Neural cell (in vitro differentiated cells): Measurements from ENCODE around the gene PIEZO1. TPM values are rescaled to one million over a fixed set of nuclear protein-coding genes. Genes with fewer than 3 reads are reported as not detected.

Experiments
- H2AFZ ChIP-seq: fragments of 200-600, 300-800 bp; sonication (generic), shearing (Covaris generic); 2 replicates; pipeline ENCODE4 v1.6.0; 2014; ENCODE audit warnings: low read depth, mild to moderate bottlenecking, antibody characterized with exemption, low read length, moderate library complexity
- H3F3A ChIP-seq: fragments of 200-600 bp; shearing (Covaris generic); 2 replicates; pipeline ENCODE4 v1.6.1; 2016; ENCODE audit warnings: mild to moderate bottlenecking, moderate library complexity, mixed read lengths, antibody characterized with exemption, low read length; ENCODE audit not compliant: insufficient read depth, poor library complexity, severe bottlenecking
- H3K27ac ChIP-seq: fragments of 200-600, 300-800 bp; sonication (generic), shearing (Covaris generic); 2 replicates; pipeline ENCODE4 v1.5.1; 2014; ENCODE audit warnings: mild to moderate bottlenecking, low read length, moderate library complexity
- H3K27me3 ChIP-seq: fragments of 300-800, 200-600 bp; sonication (generic), shearing (Covaris generic); 2 replicates; pipeline ENCODE4 v1.6.0; 2014; ENCODE audit warnings: mild to moderate bottlenecking, low read depth, low read length, moderate library complexity; ENCODE audit not compliant: insufficient read depth
- H3K36me3 ChIP-seq: fragments of 300-800, 200-600 bp; sonication (generic), shearing (Covaris generic); 2 replicates; pipeline ENCODE4 v1.5.1; 2014; ENCODE audit warnings: mild to moderate bottlenecking, antibody characterized with exemption, low read length, moderate library complexity; ENCODE audit not compliant: insufficient read depth
- H3K4me2 ChIP-seq: fragments of 300-800, 200-600 bp; sonication (generic), shearing (Covaris generic); 2 replicates; pipeline ENCODE4 v1.6.0; 2014; ENCODE audit warnings: mild to moderate bottlenecking, low read length
- H3K4me3 ChIP-seq: fragments of 300-800, 200-600 bp; sonication (generic), shearing (Covaris generic); 2 replicates; pipeline ENCODE4 v1.5.1; 2014; ENCODE audit warnings: mild to moderate bottlenecking, low read length, moderate library complexity
- H3K79me2 ChIP-seq: fragments of 200-600 bp; shearing (Covaris generic); replicated peaks from 2 replicates; pipeline ENCODE4 v1.6.0; 2014; ENCODE audit warnings: mild to moderate bottlenecking, low read length, moderate library complexity; ENCODE audit not compliant: insufficient read depth
- H3K9ac ChIP-seq: fragments of 300-800, 200-600 bp; sonication (generic), shearing (Covaris generic); 2 replicates; pipeline ENCODE4 v1.6.1; 2016; ENCODE audit warnings: mild to moderate bottlenecking, low read length, mixed read lengths
- H3K9me2 ChIP-seq: fragments of 200-600 bp; shearing (Covaris generic); 2 replicates; pipeline ENCODE4 v1.6.1; 2016; ENCODE audit warnings: mild to moderate bottlenecking, low read length, mixed read lengths; ENCODE audit not compliant: insufficient read depth
- H3K9me3 ChIP-seq: fragments of 200-600, 300-800 bp; sonication (generic), shearing (Covaris generic); 2 replicates; pipeline ENCODE4 v1.6.1; 2016; ENCODE audit warnings: mild to moderate bottlenecking, mixed run types, low read length, moderate library complexity, mixed read lengths
- H4K20me1 ChIP-seq: fragments of 200-600 bp; shearing (Covaris generic); 2 replicates; pipeline ENCODE4 v1.6.1; 2016; ENCODE audit warnings: mild to moderate bottlenecking, mixed run types; ENCODE audit not compliant: insufficient read depth
- CTCF ChIP-seq: fragments of 450-650 bp; IDR thresholded peaks from 2 replicates; pipeline ENCODE4 v1.5.1; 2014; ENCODE audit warnings: antibody characterized with exemption, mild to moderate bottlenecking, moderate library complexity; ENCODE audit not compliant: poor library complexity, severe bottlenecking
- EP300 ChIP-seq: fragments of 450-650 bp; conservative IDR thresholded peaks from 2 replicates; pipeline ENCODE4 v1.6.1; 2014; ENCODE audit warnings: antibody characterized with exemption, mild to moderate bottlenecking, moderate library complexity; ENCODE audit not compliant: poor library complexity, severe bottlenecking
- EZH2 ChIP-seq: fragments of 200-600, 300-800 bp; shearing (Covaris generic), sonication (generic); IDR thresholded peaks from 2 replicates; pipeline ENCODE4 v1.6.1; 2014; ENCODE audit warnings: antibody characterized with exemption, low read length, borderline replicate concordance, mild to moderate bottlenecking; ENCODE audit not compliant: insufficient read depth, poor library complexity, severe bottlenecking
- MXI1 ChIP-seq: fragments of 450-650 bp; conservative IDR thresholded peaks from 2 replicates; pipeline ENCODE4 v1.6.1; 2014; ENCODE audit warnings: antibody characterized with exemption, mild to moderate bottlenecking; ENCODE audit not compliant: poor library complexity, severe bottlenecking
- POLR2AphosphoS5 ChIP-seq: IDR thresholded peaks from 2 replicates; pipeline ENCODE4 v1.6.1; 2012
- REST ChIP-seq: IDR thresholded peaks from 2 replicates; pipeline ENCODE4 v1.6.1; 2012; ENCODE audit warnings: borderline replicate concordance
- SMC3 ChIP-seq: fragments of 450-650 bp; conservative IDR thresholded peaks from 2 replicates; pipeline ENCODE4 v1.6.1; 2014; ENCODE audit warnings: antibody characterized with exemption, mild to moderate bottlenecking, moderate library complexity; ENCODE audit not compliant: poor library complexity
- TAF1 ChIP-seq: IDR thresholded peaks from 2 replicates; pipeline ENCODE4 v1.6.1; 2012; ENCODE audit warnings: low read depth
- polyA plus RNA-seq: library from polyadenylated mRNA; depleted of rRNA; stranded (reverse); fragments of >200 nt; gene quantifications from 2 replicates; pipeline ENCODE4 v1.2.3, GENCODE V29; 2014

Gene PIEZO1
- polyA plus RNA-seq, 1 donor from 2014 or later: not detected

DNA sequence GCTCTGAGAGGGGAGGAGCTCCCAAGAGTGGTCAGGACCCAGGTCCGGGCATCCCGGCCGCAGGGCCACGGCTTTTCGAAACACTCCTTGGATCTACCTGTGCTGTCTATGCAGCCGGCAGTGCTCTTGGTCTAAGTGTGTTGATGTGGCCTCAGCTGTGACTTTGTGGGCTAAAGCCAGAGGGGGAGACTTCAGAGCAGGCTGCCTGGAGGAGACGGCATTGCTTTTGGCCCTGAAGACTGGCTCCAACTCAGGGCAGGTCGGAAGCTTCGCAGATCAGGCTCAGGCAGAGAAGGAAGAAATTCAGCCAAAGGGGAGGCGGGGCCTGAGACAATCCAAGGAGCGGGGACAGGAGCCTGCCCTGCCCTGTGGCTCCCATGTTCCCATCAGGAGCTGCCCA is 31.4 kb downstream of the PIEZO1 start:
- Histone ChIP-seq H3K36me3 (no peaks in the 10 kb centered on the region), H4K20me1 (no peaks in the 10 kb centered on the region), H3K4me3 (no peak overlapping the region), H3K79me2 (no peaks in the 10 kb centered on the region), H3K27ac (no peak overlapping the region), H3K9ac (no peak overlapping the region), H3F3A (no peaks in the 10 kb centered on the region), H3K9me3 (no peaks in the 10 kb centered on the region), H2AFZ (no peak overlapping the region), H3K4me2 (no peak overlapping the region), H3K27me3 (no peaks in the 10 kb centered on the region), H3K9me2 (no peaks in the 10 kb centered on the region)
- TF ChIP-seq EP300 (no peak), REST (no peak), CTCF (no peak), TAF1 (no peak), POLR2AphosphoS5 (no peak)

DNA sequence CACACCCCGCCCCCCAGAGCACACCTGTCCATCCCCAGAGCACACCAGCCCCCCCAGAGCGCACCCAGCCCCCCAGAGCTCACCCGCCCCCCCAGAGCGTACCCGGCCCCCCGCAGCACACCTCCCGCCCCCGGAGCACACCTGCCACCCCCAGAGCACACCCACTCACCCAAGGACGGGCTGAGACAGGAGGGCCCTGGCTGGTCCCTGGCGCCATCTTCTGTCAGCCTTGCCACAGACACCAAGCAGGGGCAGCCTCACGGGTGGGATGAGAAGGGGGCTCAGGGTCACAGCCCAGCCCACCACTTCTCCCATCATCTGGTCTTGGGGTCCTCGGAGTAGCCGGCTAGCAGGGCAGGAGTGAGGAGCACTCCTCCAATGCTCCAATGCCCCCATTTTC is 31.8 kb downstream of the PIEZO1 start:
- no peak for TF ChIP-seq EP300
- no peak for TF ChIP-seq MXI1
- TF ChIP-seq CTCF: no peak
- no peak for TF ChIP-seq SMC3
- no peak for TF ChIP-seq TAF1
- no peak for TF ChIP-seq REST
- TF ChIP-seq EZH2: no peak
- TF ChIP-seq POLR2AphosphoS5: no peak
- H3K9me2 ChIP-seq: no peaks in the 10 kb centered on the region
- H3F3A ChIP-seq: no peaks in the 10 kb centered on the region
- H2AFZ ChIP-seq: no peak overlapping the region
- no peak overlapping the region for H3K9ac ChIP-seq
- H3K4me2 ChIP-seq: no peak overlapping the region
- no peaks in the 10 kb centered on the region for H3K79me2 ChIP-seq
- no peaks in the 10 kb centered on the region for H4K20me1 ChIP-seq
- H3K36me3 ChIP-seq: no peaks in the 10 kb centered on the region
- H3K4me3 ChIP-seq: no peak overlapping the region
- H3K9me3 ChIP-seq: no peaks in the 10 kb centered on the region
- H3K27me3 ChIP-seq: no peaks in the 10 kb centered on the region
- H3K27ac ChIP-seq: no peak overlapping the region
